Measurements from ENCODE around the gene DNAJC7.
A peak's percentile ranks its signal among the peaks of the same experiment; 100 is the strongest.
"Not testable (repeated sequence)": the region's sequence is repeated elsewhere in the genome, so short reads cannot be mapped to it uniquely, and the experiment has no call there.

Gene DNAJC7

DNA sequence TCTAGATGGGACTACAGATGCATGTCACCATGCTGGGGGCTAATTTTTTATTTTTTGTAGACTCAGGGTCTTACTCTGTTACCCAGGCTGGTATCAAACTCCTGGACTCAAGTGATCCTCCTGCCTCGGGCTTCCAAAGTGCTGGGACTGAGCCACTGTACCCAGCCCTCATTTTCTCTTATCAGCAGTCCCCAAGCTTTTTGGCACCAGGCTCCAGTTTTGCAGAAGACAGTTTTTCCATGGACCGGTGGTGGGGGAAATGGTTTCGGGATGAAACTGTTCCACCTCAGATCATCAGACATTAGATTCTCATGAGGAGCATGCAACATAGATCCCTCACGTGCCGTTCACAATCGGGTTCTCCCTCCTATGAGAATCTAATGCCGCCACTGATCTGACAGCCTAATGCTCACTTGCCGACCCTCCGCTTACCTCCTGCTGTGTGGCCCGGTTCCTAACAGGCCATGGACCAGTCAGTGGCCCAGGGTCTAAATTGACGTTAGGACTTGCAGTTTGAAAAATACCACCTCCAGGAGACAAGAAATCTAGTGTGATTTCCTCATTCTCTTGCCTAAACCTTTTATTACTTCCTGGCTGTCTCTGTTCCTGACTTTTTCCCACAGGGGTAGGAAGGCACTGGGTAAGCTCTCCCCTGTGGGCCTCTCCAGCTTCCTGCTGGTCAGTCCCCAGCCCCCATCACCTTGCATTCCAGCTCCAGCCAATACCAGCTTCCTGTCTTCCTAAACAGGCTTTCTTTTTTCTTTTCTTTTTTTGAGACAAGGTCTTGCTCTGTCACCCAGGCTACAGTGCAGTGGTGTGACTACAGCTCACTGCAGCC is 60.0 kb downstream of the DNAJC7 start:
- DNase-seq (ENCODE audit: low spot score), result no peak

DNA sequence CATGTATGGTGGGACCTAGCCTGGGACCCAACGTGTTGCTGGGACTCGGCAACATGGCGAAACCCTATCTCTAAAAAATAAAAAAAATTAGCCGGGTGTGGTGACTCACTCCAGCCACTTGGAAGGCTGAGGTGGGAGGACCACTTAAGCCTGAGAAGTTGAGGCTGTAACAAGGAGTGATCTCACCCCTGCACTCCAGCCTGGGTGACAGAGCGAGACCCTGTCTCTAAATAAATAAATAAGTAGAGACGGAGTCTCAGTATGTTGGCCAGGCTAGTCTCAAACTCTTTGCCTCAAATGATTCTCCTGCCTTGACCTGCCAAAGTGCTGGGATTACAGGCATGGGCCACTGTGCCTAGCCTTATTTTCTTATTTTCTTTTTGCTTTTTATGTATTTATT is 60.7 kb downstream of the DNAJC7 start:
- no peak for DNase-seq (ENCODE audit: low spot score)

DNA sequence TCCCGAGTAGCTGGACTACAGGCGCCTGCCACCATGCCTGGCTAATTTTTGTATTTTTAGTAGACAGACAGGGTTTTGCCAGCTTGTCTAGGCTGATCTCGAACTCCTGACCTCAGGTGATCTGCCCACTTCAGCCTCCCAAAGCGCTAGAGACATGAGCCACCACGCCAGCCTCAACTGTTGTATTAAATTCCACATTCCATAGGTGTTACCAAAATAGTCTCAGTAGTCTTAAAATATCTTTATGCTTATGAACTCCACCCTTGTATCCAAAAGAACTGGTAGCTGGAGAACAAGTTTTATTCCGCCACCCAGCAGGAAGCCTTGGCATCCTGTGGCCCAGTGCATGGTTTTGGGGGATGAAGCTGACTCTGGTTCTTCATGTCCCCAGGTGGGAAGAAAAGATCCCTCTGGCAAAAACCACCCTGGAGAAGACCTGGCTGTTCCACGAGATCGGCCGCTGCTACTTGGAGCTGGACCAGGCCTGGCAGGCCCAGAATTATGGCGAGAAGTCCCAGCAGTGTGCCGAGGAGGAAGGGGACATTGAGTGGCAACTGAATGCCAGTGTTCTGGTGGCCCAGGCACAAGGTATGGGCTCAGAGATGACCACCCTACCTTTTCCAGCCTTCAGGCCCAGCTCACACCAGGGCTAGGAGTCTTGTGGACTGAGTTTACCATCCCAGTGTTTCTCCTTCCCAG is 68.3 kb downstream of the DNAJC7 start:
- no peak for DNase-seq (ENCODE audit: low spot score)

DNA sequence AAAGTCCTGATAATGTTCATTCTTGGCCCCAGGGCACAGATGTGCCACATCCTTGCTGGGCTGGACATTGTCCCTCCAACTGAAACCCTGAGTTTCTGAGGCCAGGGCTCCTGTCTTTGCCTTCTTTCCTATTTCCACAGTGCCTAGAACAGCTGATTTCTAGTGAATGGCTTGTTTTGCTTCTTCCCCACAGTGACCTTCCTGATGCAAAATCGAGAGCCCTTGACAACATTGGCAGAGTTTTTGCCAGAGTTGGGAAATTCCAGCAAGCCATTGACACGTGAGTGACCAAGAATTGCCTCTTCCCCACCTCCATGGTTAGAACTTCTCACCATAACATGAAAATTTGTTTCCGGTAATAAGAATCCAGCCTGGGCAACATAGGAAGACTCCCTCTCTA is 72.3 kb downstream of the DNAJC7 start:
- no peak for DNase-seq (ENCODE audit: low spot score)

DNA sequence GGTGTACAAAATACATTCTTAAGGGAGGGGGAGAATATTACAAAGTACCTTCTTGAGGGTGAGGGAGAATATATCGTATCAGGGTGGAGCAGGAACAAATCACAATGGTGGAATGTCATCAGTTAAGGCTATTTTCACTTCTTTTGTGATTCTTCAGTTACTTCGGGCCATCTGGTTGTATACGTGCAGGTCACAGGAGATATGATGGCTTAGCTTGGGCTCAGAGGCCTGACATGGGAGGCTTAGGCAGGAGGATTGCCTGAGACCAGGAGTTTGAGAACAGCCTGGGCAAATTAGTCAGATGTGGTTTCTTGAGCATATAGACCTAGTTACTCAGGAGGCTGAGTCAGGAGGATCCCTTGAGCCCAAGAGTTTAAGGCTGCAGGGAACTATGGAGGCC is 73.7 kb downstream of the DNAJC7 start:
- no peak for DNase-seq (ENCODE audit: low spot score)

DNA sequence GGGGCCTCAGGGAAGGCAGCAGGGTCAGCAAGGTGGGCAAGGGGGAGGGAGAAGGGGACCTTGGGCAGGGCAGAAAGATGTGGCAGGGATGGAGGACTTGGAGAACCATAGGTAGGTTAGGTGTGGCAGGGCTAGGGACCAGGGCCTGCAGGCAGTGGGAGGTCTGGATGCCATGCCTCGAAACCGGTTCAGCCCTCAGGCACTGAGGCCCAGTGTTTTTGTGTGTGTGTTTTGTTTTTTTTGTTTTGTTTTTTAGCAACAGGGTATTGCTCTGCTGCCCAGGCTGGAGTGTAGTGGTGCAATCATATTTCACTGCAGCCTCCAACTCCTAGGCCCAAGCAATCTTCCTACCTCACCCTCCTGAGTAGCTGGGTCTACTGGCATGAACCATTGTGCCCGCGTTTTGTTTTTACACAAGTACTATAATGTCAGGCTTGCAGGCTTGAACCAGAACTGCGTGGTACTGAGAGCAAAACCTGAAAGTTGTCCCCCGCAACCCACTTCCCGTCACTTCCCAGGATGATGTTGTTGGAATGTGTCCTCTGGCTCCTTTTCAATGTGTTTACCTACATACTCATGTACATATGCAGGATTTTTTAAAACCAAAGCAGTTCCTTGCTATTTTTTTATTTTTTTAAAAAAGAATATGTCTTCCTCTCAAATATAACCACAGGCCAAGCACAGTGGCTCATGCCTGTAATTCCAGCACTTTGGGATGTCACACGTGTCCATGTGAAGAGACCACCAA is 74.4 kb downstream of the DNAJC7 start:
- DNase-seq (ENCODE audit: low spot score), result no peak

DNA sequence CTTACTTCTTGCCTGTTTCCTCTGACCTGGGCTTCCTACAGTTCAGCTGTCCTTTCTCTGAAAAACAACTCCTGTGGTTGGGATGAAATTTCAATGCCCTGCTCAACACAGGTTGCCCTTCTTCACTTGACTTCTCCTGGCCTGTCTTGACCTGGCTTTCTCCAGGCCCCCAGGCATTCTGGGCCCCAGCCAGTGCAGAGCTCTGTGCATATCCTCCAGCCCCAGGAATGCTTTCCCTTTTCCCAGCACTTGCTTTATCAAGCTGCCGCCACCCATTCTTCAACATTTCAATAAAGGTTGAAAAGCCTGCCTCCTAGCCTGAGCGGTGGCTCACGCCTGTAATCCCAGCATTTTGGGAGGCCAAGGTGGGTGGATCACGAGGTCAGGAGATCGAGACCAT is 76.1 kb downstream of the DNAJC7 start:
- no peak for DNase-seq (ENCODE audit: low spot score)

DNA sequence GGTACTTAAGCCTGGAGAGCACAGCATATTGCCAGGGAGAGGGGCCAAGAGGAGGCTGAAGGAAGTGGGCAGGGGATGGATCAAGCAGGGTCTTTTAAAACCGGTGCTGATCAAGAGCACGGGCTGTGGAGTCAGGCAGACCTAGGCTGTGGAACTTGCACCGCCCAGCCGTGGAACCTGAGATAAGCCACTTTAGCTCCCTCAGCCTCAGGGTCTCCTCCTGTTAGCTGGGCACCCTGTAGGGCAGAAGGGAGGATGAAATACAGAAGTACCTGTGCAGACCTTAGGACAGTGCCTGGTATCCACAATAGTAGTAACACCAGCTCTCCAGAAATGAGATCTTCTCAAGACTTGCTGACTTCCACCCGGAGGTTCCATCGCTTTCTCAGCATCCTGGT is 77.5 kb downstream of the DNAJC7 start:
- DNase-seq (ENCODE audit: low spot score), result no peak

DNA sequence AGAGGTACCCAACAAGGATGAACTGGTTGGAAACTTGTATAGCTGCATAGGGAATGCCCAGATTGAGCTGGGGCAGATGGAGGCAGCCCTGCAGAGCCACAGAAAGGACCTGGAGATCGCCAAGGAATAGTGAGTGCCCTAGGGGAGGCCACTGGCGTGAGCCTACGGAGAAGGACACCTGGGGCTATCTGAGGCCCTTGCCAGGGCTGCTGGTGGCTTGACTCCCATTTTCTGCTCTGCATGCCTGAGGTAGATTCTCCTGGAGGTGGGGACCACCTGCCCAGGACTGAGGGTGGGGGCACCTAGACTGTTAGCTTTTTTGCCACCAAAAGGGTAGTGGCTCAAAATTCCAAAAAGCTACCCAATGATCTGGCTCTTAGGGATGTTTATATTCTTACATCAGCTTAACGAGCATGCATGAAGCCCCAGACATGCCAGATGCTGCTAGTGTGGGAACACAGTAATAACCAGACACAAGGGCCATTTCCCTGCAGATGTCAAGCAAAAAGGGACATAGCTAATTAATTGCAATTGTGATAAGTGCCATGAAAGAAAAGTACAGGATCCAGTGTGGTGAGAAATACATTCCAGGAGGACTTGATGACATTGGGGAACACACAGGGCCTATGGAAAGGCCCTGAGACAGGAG is 78.1 kb downstream of the DNAJC7 start:
- no peak for DNase-seq (ENCODE audit: low spot score)

DNA sequence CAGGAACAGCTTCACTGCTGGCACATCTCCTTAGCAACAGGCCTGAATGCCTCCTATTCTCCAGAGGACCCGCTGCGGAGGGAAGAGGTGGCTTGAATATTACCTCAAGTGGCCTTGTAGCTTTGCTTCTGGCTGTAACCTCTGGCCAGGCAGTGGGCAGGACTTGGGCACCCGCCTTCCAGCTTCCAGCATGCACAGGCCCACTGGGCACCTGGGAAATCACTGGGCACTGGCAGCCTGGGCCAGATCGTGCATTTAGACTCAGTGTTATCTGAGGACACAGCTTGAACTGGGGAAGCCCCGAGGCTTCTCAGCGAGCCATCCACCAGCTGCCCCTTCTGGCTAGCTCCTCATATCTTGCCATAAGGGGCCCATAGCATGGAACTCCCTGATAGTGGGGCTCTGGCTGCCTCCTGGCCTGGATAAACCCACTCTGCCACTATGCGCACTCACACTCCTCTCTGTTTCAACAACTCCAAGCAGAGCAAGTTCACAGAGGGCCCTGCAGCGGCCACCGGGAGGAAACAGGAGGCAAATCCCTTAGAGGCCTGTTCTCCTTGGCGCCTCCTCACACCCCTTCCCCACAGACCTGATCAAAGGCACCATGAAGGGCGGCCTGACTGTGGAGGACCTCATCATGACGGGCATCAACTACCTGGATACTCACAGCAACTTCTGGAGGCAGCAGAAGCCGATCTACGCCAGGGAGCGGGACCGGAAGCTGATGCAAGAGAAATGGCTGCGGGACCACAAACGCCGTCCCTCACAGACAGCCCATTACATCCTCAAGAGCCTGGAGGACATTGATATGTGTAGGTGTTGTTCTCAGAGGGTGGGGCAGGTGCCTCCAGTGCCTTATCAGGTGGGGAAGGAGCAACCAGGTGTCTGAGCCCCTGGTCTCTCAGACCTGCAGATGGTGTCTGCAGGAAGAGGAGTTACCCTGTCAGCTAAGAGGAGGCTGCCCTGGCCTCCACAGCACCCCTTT is 79.0 kb downstream of the DNAJC7 start:
- DNase-seq (ENCODE audit: low spot score), result no peak

DNA sequence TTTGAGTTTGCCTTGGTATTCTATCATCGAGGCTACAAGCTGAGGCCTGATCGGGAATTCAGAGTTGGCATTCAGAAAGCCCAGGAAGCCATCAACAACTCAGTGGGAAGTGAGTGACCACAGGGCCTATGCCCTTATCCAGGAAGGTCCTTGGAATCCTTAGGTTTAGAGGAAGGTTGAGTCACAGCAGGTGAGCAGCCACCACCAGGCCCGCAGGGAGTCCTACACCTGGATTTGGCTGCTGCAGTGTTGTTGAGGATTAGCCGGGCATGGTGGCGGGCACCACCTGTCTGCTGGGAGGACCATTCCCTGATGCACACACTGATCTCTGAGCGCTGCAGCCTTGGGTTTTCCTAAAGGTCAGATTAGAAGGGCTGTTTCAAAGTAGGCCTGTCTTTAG is 81.6 kb downstream of the DNAJC7 start:
- no peak for DNase-seq (ENCODE audit: low spot score)

DNA sequence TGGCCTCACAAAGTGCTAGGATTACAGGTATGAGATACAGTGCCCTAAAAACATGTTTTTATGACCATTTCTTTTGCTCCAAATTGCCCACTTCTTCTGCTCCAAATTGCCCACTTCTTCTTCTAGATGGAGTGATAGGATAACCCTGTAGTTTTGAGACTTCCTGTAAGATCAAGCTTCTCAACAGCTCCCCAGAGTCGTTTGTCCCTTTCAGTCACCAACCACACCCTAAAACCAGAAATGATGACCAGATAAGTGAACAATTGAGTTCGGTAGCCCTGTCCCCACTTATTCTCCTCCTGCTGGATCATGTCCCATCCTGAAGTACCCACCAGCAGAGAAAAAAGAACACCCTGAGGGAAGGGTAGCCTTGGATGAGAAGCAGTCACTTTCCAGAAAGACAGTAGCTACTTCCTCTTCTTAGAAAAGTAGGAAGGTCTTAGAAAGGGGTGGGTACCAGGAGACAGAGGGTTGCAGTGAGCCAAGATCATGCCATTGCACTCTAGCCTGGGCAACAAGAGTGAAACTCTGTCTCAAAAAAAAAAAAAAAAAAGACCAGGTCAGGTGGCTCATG is 84.3 kb downstream of the DNAJC7 start:
- DNase-seq (ENCODE audit: low spot score), result no peak

DNA sequence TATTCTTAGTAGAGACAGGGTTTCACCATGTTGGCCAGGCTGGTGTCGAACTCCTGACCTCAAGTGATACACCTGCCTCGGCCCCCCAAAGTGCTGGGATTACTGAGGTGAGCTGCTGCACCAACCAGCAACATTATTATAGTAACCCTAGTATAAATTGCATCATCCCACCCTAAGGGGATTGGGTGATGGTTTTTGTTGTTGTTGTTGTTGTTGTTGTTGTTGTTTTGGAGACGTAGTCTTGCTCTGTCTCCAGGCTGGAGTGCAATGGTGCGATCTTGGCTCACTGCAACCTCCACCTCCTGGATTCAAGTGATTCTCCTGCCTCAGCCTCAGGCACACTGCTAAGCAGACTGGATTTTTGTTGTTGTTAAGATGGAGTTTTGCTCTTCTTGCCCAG is 85.5 kb downstream of the DNAJC7 start:
- not testable (repeated sequence) for DNase-seq (ENCODE audit: low spot score)

DNA sequence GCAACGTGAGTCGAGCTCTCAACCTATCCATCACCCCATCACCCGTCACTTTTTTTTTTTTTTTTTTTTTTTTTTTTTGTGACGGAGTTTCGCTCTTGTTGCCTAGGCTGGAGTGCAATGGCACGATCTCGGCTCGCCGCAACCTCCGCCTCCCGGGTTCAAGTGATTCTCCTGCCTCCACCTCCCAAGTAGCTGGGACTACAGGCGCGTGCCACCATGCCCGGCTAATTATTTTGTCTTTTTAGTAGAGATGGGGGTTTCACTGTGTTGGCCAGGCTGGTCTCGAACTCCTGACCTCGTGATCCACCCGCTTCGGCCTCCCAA is 86.4 kb downstream of the DNAJC7 start:
- DNase-seq (ENCODE audit: low spot score), result not testable (repeated sequence)

DNA sequence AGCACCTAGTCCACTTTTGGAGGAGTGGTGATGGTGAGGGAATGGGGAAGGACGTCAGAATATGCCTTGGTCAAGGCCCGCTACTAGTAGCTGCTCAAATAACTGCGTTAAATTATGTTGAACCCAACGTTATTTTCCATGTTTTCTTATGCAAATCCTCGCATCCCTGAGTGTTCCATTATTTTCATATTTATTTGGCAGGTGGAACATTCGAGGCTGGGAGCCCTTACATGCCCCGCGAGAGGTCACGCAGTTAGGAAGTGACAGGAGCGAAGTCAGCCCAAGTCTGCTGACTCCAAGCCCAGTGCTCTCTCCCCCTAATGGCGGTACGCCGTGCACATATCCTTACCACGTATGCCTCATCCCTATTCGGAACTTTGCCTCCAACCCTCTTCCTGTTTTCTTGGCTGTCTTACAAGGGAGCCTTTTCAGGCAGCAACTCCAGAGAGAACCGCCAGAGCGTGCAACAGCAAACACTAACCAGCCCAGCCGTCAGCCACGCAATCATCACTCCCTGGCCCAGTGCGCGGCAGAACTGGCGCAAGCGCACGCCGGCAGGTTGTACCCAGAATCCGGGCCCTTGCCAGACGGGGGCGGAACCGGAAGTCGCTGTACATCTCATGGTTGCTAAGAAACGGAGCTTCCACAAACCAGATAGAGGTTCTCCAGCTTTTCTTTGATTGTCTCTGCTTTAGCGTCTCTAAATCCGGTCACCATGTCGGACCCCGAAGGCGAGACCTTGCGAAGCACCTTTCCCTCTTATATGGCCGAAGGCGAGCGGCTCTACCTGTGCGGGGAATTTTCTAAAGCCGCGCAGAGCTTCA is 87.0 kb downstream of the DNAJC7 start, which contains the start of gene ODAD4:
TSS of gene ODAD4 (plus strand) at position 609 of the 824 bp plus-strand sequence. CDS start at position 716, 107 bp downstream.
- peak; percentile 99 for DNase-seq (ENCODE audit: low spot score)

DNA sequence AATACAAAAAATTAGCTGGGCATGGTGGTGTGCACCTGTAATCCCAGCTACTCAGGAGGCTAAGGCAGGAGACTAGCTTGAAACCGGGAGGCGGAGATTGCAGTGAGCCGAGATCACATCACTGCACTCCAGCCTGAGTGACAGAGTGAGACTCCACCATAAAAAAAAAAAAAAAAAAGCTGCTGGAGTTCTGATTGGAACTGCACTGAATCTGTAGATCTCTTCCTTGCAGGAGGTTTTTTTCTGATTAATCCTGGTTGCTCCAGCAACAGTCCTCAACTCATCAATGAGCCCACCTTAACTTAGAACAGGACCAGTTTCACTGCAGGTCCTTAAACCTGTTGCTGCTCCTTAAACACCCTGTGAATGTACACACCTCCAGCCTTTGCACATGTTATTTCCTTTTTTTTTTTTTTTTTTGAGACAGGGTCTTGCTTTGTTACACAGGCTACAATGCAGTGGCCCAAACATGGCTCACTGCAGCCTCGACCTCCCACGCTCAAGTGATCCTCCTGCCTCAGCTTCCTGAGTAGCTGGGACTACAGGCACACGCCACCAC is 88.5 kb downstream of the DNAJC7 start:
- DNase-seq (ENCODE audit: low spot score), result no peak

All from COLO829 (cell line).